Hepatocyte (in vitro differentiated cells): ENCODE data around the gene TTC12. TPM values are rescaled to one million over a fixed set of nuclear protein-coding genes. Genes with fewer than 3 reads are reported as not detected.

Experiments
- DNase-seq: peaks from one replicate; pipeline ENCODE4 v3.0.0-alpha.2; 2016; ENCODE audit warnings: low spot score
- H2AFZ ChIP-seq: fragments of 200-600 bp; sonication (generic); 2 replicates; pipeline ENCODE4 v1.6.0; 2016; ENCODE audit warnings: antibody characterized with exemption, mild to moderate bottlenecking
- H3K27ac ChIP-seq: fragments of 200-600 bp; sonication (generic); 2 replicates; pipeline ENCODE4 v1.5.1; 2016; ENCODE audit warnings: mild to moderate bottlenecking
- H3K27me3 ChIP-seq: fragments of 200-600 bp; sonication (generic); 2 replicates; pipeline ENCODE4 v1.6.1; 2016
- H3K36me3 ChIP-seq: fragments of 200-600 bp; sonication (generic); replicated peaks from 2 replicates; pipeline ENCODE4 v1.5.1; 2016; ENCODE audit warnings: low read depth; ENCODE audit not compliant: insufficient read depth
- H3K4me1 ChIP-seq: fragments of 200-600 bp; sonication (generic); 2 replicates; pipeline ENCODE4 v1.5.1; 2016; ENCODE audit warnings: mild to moderate bottlenecking, moderate library complexity; ENCODE audit not compliant: insufficient read depth
- H3K4me2 ChIP-seq: fragments of 200-600 bp; sonication (generic); 2 replicates; pipeline ENCODE4 v1.6.0; 2016
- H3K4me3 ChIP-seq: fragments of 200-600 bp; sonication (generic); 2 replicates; pipeline ENCODE4 v1.5.1; 2016; ENCODE audit warnings: mild to moderate bottlenecking
- H3K79me2 ChIP-seq: fragments of 200-600 bp; sonication (generic); 2 replicates; pipeline ENCODE4 v1.6.0; 2017; ENCODE audit warnings: mild to moderate bottlenecking
- H3K9me2 ChIP-seq: fragments of 200-600 bp; sonication (generic); replicated peaks from 2 replicates; pipeline ENCODE4 v1.6.0; 2017; ENCODE audit warnings: mild to moderate bottlenecking; ENCODE audit not compliant: insufficient read depth
- H3K9me3 ChIP-seq: fragments of 200-600 bp; sonication (generic); 2 replicates; pipeline ENCODE4 v1.5.1; 2016; ENCODE audit warnings: low read depth, mild to moderate bottlenecking
- H4K20me1 ChIP-seq: fragments of 200-600 bp; sonication (generic); 2 replicates; pipeline ENCODE4 v1.6.0; 2016; ENCODE audit warnings: mild to moderate bottlenecking; ENCODE audit not compliant: insufficient read depth, poor library complexity, severe bottlenecking
- CTCF ChIP-seq: fragments of 200-600 bp; sonication (generic); IDR thresholded peaks from 2 replicates; pipeline ENCODE4 v1.5.1; 2016; ENCODE audit warnings: antibody characterized with exemption, mild to moderate bottlenecking; ENCODE audit not compliant: poor library complexity
- EZH2 ChIP-seq: fragments of 200-600 bp; sonication (generic); IDR thresholded peaks from 2 replicates; pipeline ENCODE4 v1.6.1; 2016; ENCODE audit warnings: antibody characterized with exemption, mild to moderate bottlenecking, borderline replicate concordance
- EZH2phosphoT487 ChIP-seq: fragments of 200-600 bp; sonication (generic); IDR thresholded peaks from one replicate; pipeline ENCODE4 v1.6.1; 2018; ENCODE audit warnings: antibody characterized with exemption, mild to moderate bottlenecking, low read depth, moderate library complexity; ENCODE audit not compliant: unreplicated experiment, severe bottlenecking
- WGBS: methylation state at CpG from one replicate; pipeline ENCODE4 v1.1.6; 2016; ENCODE audit warnings: low lambda C conversion rate; ENCODE audit errors: missing lambda C conversion rate; 5-methylcytosine and 5-hydroxymethylcytosine counted together
- polyA plus RNA-seq: library from polyadenylated mRNA; unstranded; fragments of >200 nt; fragmentation: Nextera tagmentation; extraction: Ambion mirVana; gene quantifications from 2 replicates; pipeline ENCODE4 v1.2.1, GENCODE V29; 2016
- total RNA-seq: library from RNA; depleted of rRNA; stranded (reverse); fragments of >200 nt; gene quantifications from 2 replicates; pipeline ENCODE4 v1.2.3, GENCODE V29; 2014

Gene TTC12
- total and polyA plus RNA-seq, 2 experiments from 2014 or later = 9.2 to 12.4 TPM

DNA sequence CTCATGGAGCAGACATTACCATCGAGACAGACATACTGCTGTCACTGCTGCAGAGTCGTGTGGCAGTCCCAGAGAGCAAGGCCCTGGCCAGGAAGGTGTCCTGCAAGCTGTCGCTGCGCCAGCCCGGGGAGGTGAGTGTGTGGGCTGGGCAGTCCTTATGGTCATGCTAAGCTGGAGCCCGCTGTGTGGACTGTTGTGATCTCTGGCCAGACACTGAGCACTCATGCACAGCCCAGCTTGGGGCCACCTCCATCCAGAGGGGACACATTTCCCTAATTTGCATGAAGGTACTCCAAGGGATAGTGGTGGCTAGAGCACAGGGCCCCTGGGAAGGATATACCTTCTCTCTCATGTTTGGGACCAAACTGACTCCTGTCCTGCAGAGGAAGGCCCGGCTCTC lies 82.8 kb downstream of the TTC12 start:
- WGBS = 81% methylated on average over 7 of the region's 7 CpGs
- TF ChIP-seq EZH2phosphoT487 (no peak), EZH2 (no peak), CTCF (no peak)
- no peak overlapping the region for H2AFZ ChIP-seq

GRCh38 chr11:113397821-113398220 lies 83.4 kb downstream of the TTC12 start:
- peaks cover 5% of the 10 kb centered on the region for H3K27me3 ChIP-seq
- no peak overlapping the region for H3K4me3 ChIP-seq
- 97% methylated on average over 4 of the region's 4 CpGs for WGBS
- no peak overlapping the region for H2AFZ ChIP-seq
- H4K20me1 ChIP-seq = no peaks in the 10 kb centered on the region
- no peaks in the 10 kb centered on the region for H3K79me2 ChIP-seq
- no peaks in the 10 kb centered on the region for H3K9me3 ChIP-seq
- no peaks in the 10 kb centered on the region for H3K4me1 ChIP-seq
- H3K27ac ChIP-seq = no peak overlapping the region
- no peaks in the 10 kb centered on the region for H3K9me2 ChIP-seq
- H3K36me3 ChIP-seq = no peaks in the 10 kb centered on the region
- DNase-seq = no peak
- H3K4me2 ChIP-seq = no peak overlapping the region
- TF ChIP-seq EZH2phosphoT487 (no peak), CTCF (no peak), EZH2 (no peak)

More for the DNA sequence above, 82.8 kb downstream of the TTC12 start:
- Histone ChIP-seq H3K27ac (no peak overlapping the region), H3K9me2 (no peaks in the 10 kb centered on the region), H3K4me1 (no peaks in the 10 kb centered on the region), H3K36me3 (no peaks in the 10 kb centered on the region), H3K9me3 (no peaks in the 10 kb centered on the region), H3K79me2 (no peaks in the 10 kb centered on the region), H4K20me1 (no peaks in the 10 kb centered on the region), H3K4me3 (no peak overlapping the region), H3K4me2 (no peak overlapping the region), H3K27me3 (peaks cover under 1% of the 10 kb centered on the region)
- DNase-seq = no peak

DNA sequence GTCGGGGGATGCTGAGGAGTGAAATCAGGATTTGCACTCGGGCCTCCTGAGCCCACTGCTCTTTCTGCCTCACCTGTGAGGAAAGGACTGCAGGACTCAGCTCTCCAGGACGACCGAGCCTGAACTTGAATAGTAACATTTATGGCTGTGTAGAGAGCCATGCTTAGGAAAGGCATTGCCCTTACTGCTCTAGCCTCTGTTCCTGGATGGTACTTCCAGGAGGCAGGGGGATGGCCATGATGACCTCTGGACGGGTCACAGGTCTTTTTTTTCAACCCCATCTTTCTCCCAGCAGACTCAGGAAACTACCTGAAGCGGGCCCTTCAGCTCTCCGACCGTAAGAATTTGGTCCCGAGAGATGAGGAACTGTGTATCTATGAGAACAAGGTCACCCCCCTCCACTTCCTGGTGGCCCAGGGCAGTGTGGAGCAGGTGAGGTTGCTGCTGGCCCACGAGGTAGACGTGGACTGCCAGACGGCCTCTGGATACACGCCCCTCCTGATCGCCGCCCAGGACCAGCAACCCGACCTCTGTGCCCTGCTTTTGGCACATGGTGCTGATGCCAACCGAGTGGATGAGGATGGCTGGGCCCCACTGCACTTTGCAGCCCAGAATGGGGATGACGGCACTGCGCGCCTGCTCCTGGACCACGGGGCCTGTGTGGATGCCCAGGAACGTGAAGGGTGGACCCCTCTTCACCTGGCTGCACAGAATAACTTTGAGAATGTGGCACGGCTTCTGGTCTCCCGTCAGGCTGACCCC lies 84.5 kb downstream of the TTC12 start:
- Histone ChIP-seq H3K36me3 (no peaks in the 10 kb centered on the region), H3K27ac (no peak overlapping the region), H3K27me3 (peaks cover 5% of the 10 kb centered on the region), H2AFZ (no peak overlapping the region), H3K79me2 (no peaks in the 10 kb centered on the region), H3K4me3 (no peak overlapping the region), H3K9me3 (no peaks in the 10 kb centered on the region), H4K20me1 (no peaks in the 10 kb centered on the region), H3K4me1 (no peaks in the 10 kb centered on the region), H3K4me2 (no peak overlapping the region), H3K9me2 (no peaks in the 10 kb centered on the region)
- no peak for DNase-seq
- TF ChIP-seq CTCF = no peak
- no peak for TF ChIP-seq EZH2phosphoT487
- no peak for TF ChIP-seq EZH2
- 91% methylated on average over 24 of the region's 24 CpGs for WGBS
